Stomach (tissue), 9 donors: ENCODE data around the gene FIBP. TPM values are rescaled to one million over a fixed set of nuclear protein-coding genes. Genes with fewer than 3 reads are reported as not detected.

Experiments used
- DNase-seq, 2 donors: peaks; one replicate each; pipeline versions ENCODE4 v3.0.0 to v3.0.0-alpha.2; 2013 to 2019
- H3K27ac ChIP-seq, 5 donors: fragments of 200-600 bp in 4 of 5; sonication (generic) in 4 of 5; one replicate each; pipeline ENCODE4 v1.5.1; 2013 to 2019; ENCODE audit warnings: mild to moderate bottlenecking in 1 of 5, moderate library complexity in 1 of 5
- H3K27me3 ChIP-seq, 3 donors: fragments of 200-600 bp; sonication (generic); one replicate each; pipeline ENCODE4 v1.5.1; 2017 to 2019; ENCODE audit warnings: mixed run types in 1 of 3
- H3K36me3 ChIP-seq, 4 donors: fragments of 200-600 bp; sonication (generic); 1 replicate in 3 of 4; 2 replicates in 1 of 4; pipeline ENCODE4 v1.5.1; 2016 to 2019
- H3K4me1 ChIP-seq, 4 donors: fragments of 200-600 bp; sonication (generic); one replicate each; pipeline ENCODE4 v1.5.1; 2016 to 2019
- H3K4me3 ChIP-seq, 4 donors: fragments of 200-600 bp; sonication (generic) in 3 of 4; one replicate each; pipeline ENCODE4 v1.5.1; 2016 to 2019; ENCODE audit warnings: mild to moderate bottlenecking in 1 of 4
- H3K9me3 ChIP-seq, 4 donors: fragments of 200-600 bp; sonication (generic); one replicate each; pipeline ENCODE4 v1.5.1; 2016 to 2019
- EP300 ChIP-seq: sonication (generic); formaldehyde crosslinking; IDR thresholded peaks from one replicate; pipeline ENCODE4 v1.6.1; 2017; ENCODE audit warnings: antibody characterized with exemption
- POLR2A ChIP-seq, 4 donors: fragments of 450-650 bp; IDR thresholded peaks; one replicate each; pipeline ENCODE4 v1.6.1; 2016; ENCODE audit warnings: antibody characterized with exemption in 4 of 4, control low read depth in 2 of 4, mild to moderate bottlenecking in 1 of 4, moderate library complexity in 1 of 4
- POLR2AphosphoS5 ChIP-seq, 3 donors: sonication (generic); formaldehyde crosslinking; IDR thresholded peaks; one replicate each; pipeline ENCODE4 v1.6.1; 2016; ENCODE audit warnings: antibody characterized with exemption in 3 of 3
- WGBS, 5 donors: extraction: QIAGEN DNeasy Blood & Tissue Kit in 3 of 5; methylation state at CpG; one replicate each; pipeline versions ENCODE4 v1.1.5 to v1.1.7; 2013 to 2018; 5-methylcytosine and 5-hydroxymethylcytosine counted together
- intact Hi-C: fragments of 100-400 bp; cut with DNase I; formaldehyde crosslinking; loops from one replicate; pipeline ENCODE4 v1.15.1; 2023; ENCODE audit warnings: low total_unique reads
- polyA plus RNA-seq, 3 donors: library from polyadenylated mRNA; stranded (reverse); fragments of 200-250 nt; gene quantifications; one replicate each; pipeline ENCODE4 v1.2.3, GENCODE V29; 2013
- total RNA-seq, 5 donors: library from RNA; depleted of rRNA; stranded (reverse); fragments of >200 nt; gene quantifications; one replicate each; pipeline versions ENCODE4 v1.1.0 to v1.2.3, GENCODE V29; 2014 to 2016
- TF ChIP-seq, protein P1 (sequence below), 7 experiments: fragments of 450-650 bp in 4 of 7; fragments of 200-600 bp in 3 of 7; sonication (generic) in 3 of 7; IDR thresholded peaks; one replicate each; pipeline ENCODE4 v1.5.1; 2016 to 2019; ENCODE audit warnings: antibody characterized with exemption in 7 of 7, control low read depth in 2 of 7, mild to moderate bottlenecking in 1 of 7
- donor health status: healthy with polysubstance abuse.
- donor health status: Bipolar disorder and iron deficiency.
- donor health status: healthy.

The FIBP gene
- total and polyA plus RNA-seq, 8 donors: 25.4 to 488 (median 70.2) TPM

DNA sequence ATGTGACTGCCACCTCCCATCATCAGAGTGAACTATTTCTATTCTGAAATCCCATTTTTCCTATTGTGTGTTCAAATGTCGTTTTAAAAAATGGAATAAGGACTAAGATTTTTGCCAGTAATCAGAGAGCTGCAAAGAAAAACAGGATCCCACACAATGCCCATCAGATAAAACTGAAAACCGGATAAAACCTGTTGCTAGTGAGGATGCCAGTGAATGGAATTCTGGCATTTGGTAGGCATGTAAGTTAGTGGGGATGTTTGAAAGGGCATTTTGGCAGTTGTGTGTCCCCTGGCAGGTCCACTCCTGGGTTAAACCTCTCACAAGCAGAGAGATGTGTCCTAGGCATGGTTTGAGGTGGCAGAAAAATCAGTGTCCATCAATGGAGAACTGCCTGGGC, 37.1 kb upstream of the FIBP start:
- 26 to 60% (median 41%) methylated on average over 2 of the region's 2 CpGs for WGBS, 5 donors

DNA sequence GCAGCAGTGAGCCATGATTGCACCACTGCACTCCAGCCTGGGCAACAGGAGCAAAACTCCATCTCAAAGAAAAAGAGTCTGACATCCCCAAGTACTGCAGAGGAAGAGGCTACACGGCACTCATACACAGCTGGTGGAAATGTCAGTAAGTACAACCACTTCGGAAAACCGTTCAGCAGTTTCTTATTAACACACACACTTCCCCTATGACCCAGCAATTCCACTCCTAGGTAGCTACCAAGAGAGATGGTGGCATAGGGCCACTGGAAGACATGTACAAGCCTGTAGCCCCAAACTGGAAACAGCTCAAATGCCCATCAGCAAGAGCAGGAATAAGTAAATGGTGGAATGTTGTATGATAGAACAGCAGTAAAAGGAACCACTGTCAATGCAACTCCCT, 34.3 kb upstream of the FIBP start:
- WGBS, 5 donors: 61 to 100% (median 83%) methylated on average over 2 to 3 of the region's 3 CpGs
- intact Hi-C loops: no loop called here

More for the DNA sequence above, 37.1 kb upstream of the FIBP start:
- peaks cover 11 to 41% (median 30%) of the 10 kb centered on the region in 4 donors for H3K36me3 ChIP-seq
- no peak overlapping the region for H3K4me3 ChIP-seq
- no peaks in the 10 kb centered on the region for H3K27me3 ChIP-seq
- no peak for DNase-seq
- no peaks in the 10 kb centered on the region for H3K9me3 ChIP-seq
- intact Hi-C loops: no loop called here
- TF ChIP-seq, protein P1, sequence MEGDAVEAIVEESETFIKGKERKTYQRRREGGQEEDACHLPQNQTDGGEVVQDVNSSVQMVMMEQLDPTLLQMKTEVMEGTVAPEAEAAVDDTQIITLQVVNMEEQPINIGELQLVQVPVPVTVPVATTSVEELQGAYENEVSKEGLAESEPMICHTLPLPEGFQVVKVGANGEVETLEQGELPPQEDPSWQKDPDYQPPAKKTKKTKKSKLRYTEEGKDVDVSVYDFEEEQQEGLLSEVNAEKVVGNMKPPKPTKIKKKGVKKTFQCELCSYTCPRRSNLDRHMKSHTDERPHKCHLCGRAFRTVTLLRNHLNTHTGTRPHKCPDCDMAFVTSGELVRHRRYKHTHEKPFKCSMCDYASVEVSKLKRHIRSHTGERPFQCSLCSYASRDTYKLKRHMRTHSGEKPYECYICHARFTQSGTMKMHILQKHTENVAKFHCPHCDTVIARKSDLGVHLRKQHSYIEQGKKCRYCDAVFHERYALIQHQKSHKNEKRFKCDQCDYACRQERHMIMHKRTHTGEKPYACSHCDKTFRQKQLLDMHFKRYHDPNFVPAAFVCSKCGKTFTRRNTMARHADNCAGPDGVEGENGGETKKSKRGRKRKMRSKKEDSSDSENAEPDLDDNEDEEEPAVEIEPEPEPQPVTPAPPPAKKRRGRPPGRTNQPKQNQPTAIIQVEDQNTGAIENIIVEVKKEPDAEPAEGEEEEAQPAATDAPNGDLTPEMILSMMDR (IDR thresholded peaks at IDR 0.05): no peak
- peaks cover 7 to 19% (median 10%) of the 10 kb centered on the region in 4 donors for H3K4me1 ChIP-seq
- no peak overlapping the region for H3K27ac ChIP-seq

DNA sequence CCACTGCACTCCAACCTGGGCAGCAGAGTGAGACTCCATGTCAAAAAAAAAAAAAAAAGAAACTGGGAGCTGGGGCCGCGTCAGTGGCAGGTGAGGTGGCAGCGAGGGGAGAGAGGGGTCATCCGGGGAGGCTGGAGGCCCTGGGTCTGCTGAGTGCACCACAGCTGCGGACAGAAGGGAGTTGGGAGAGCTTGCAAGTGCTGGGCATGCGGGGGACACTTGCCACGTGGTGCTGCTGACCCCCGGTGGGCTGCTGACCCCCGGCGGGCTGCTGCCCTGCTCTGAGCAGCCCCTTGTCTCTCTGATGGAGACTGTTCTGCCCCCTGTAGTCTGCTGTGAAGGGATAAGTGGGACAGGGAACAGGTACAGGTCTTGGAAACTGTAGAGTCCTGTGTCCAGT, 33.6 kb upstream of the FIBP start:
- WGBS, 5 donors: 89 to 94% (median 94%) methylated on average over 10 of the region's 10 CpGs
- intact Hi-C loops: no loop called here

More for the DNA sequence above, 34.3 kb upstream of the FIBP start:
- no peak overlapping the region for H3K27ac ChIP-seq
- no peak overlapping the region for H3K4me3 ChIP-seq
- H3K27me3 ChIP-seq: no peaks in the 10 kb centered on the region
- H3K4me1 ChIP-seq: peaks cover 18 to 32% (median 26%) of the 10 kb centered on the region in 4 donors
- no peak for TF ChIP-seq EP300
- TF ChIP-seq POLR2AphosphoS5 (IDR thresholded peaks at IDR 0.05): no peak
- TF ChIP-seq POLR2A (IDR thresholded peaks at IDR 0.05): no peak
- TF ChIP-seq, protein P1 (IDR thresholded peaks at IDR 0.05): no peak
- H3K36me3 ChIP-seq: peaks cover 11 to 42% (median 30%) of the 10 kb centered on the region in 4 donors
- no peaks in the 10 kb centered on the region for H3K9me3 ChIP-seq
- no peak for DNase-seq

DNA sequence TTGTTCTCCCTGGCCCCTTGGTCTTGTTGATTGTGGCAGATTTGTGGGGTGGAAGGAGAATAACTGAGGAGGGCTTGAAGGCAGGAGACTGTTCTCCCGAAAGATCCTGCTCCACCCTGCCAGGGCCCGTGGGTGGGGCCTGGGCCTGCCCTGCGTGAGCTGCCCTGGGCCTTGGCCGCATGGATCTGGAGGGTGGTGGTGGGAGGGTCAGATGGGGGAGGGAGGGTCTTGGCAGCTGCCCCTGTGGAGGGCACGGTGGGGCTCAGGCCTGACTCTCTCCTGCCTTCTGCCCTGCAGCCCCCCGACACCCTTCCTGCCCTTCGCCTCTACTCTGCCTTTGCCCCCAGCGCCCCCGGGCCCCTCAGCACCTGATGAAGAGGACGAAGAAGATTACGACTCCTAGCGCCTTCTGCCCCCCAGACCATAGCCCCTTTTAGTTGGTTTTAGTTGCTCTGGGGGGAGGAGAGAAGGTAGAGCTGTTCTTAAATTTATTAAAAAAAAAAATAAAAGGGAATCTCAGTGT, 32.8 kb upstream of the FIBP start:
- H3K27ac ChIP-seq: peak overlapping the region in 1 of 5 donors; percentile 98
- TF ChIP-seq, protein P1 (IDR thresholded peaks at IDR 0.05): no peak
- TF ChIP-seq POLR2AphosphoS5 (IDR thresholded peaks at IDR 0.05): no peak
- TF ChIP-seq EP300: no peak
- TF ChIP-seq POLR2A (IDR thresholded peaks at IDR 0.05): no peak
- H3K36me3 ChIP-seq: peaks cover 11 to 47% (median 30%) of the 10 kb centered on the region in 4 donors
- no peak for DNase-seq
- WGBS, 5 donors: 80 to 84% (median 81%) methylated on average over 9 to 12 of the region's 12 CpGs
- H3K4me3 ChIP-seq: peak overlapping the region in 3 of 4 donors; percentile 94 to 98 (median 96)
- no peaks in the 10 kb centered on the region for H3K9me3 ChIP-seq
- intact Hi-C loops: no loop called here
- no peaks in the 10 kb centered on the region for H3K27me3 ChIP-seq
- peaks cover 32 to 46% (median 39%) of the 10 kb centered on the region in 4 donors for H3K4me1 ChIP-seq

More for the DNA sequence above, 33.6 kb upstream of the FIBP start:
- Histone ChIP-seq H3K36me3 (peaks cover 11 to 47% (median 30%) of the 10 kb centered on the region in 4 donors), H3K27me3 (no peaks in the 10 kb centered on the region), H3K4me1 (peaks cover 24 to 39% (median 31%) of the 10 kb centered on the region in 4 donors), H3K27ac (no peak overlapping the region), H3K4me3 (no peak overlapping the region), H3K9me3 (no peaks in the 10 kb centered on the region)
- DNase-seq: no peak
- TF ChIP-seq EP300: no peak
- TF ChIP-seq, protein P1 (IDR thresholded peaks at IDR 0.05): no peak
- TF ChIP-seq POLR2AphosphoS5 (IDR thresholded peaks at IDR 0.05): no peak
- TF ChIP-seq POLR2A (IDR thresholded peaks at IDR 0.05): no peak
